CD4-positive, alpha-beta T cell (primary cell): ENCODE measurements around the gene FKBP5. TPM values are rescaled to one million over a fixed set of nuclear protein-coding genes. Genes with fewer than 3 reads are reported as not detected.
A peak's percentile ranks its signal among the peaks of the same experiment; 100 is the strongest.

Experiments
- ATAC-seq: fragments of 200-7000 bp; cut with Tn5 transposase; one replicate; pipeline ENCODE4 v1.10.0; 2022; ENCODE audit warnings: mild to moderate bottlenecking; ENCODE audit not compliant: poor library complexity
- CTCF ChIA-PET: fragments of 350-600 bp; sonication (Branson Sonifier 250); formaldehyde crosslinking; loops from one replicate; lab custom pipeline; 2021; ENCODE audit warnings: antibody characterized with exemption, inconsistent platforms; lab: Charles Lee
- POLR2A ChIA-PET: fragments of 350-600 bp; sonication (Branson Sonifier 250); formaldehyde crosslinking; loops from one replicate; lab custom pipeline; 2021; ENCODE audit warnings: antibody characterized with exemption, inconsistent platforms; lab: Charles Lee
- DNase-seq, 14 experiments: peaks; one replicate each; pipeline ENCODE4 v3.0.0-alpha.2; 2013 to 2020; ENCODE audit warnings: mixed read lengths in 2 of 14
- H3K27ac ChIP-seq, 2 donors: one replicate each; pipeline versions ENCODE4 v1.5.1 to v1.7.0; 2013; ENCODE audit warnings: low read length in 2 of 2, low read depth in 1 of 2, mild to moderate bottlenecking in 1 of 2
- H3K27me3 ChIP-seq, 2 experiments: 1 replicate in 1 of 2; 2 replicates in 1 of 2; pipeline versions ENCODE4 v1.6.1 to v1.7.0; 2013; ENCODE audit warnings: low read length in 2 of 2, control low read depth in 1 of 2, mild to moderate bottlenecking in 1 of 2, moderate library complexity in 1 of 2; ENCODE audit not compliant: insufficient read depth in 2 of 2, control insufficient read depth in 1 of 2
- H3K36me3 ChIP-seq: one replicate; pipeline ENCODE4 v1.6.1; 2013; ENCODE audit warnings: low read length, control low read depth; ENCODE audit not compliant: insufficient read depth
- H3K4me1 ChIP-seq: one replicate; pipeline ENCODE4 v1.6.1; 2013; ENCODE audit warnings: low read length, control low read depth; ENCODE audit not compliant: insufficient read depth
- H3K4me3 ChIP-seq: one replicate; pipeline ENCODE4 v1.5.1; 2013; ENCODE audit warnings: mild to moderate bottlenecking, low read length, moderate library complexity
- H3K9me3 ChIP-seq, 2 experiments: 1 replicate in 1 of 2; 2 replicates in 1 of 2; pipeline versions ENCODE4 v1.6.1 to v1.7.0; 2013; ENCODE audit warnings: low read length in 2 of 2, mild to moderate bottlenecking in 2 of 2, control low read depth in 1 of 2, moderate library complexity in 1 of 2; ENCODE audit not compliant: control insufficient read depth in 1 of 2, insufficient read depth in 1 of 2
- H3K27ac Mint-ChIP-seq: one replicate; pipeline ENCODE4 v1.8.0; 2020; ENCODE audit warnings: mixed read lengths
- H3K27me3 Mint-ChIP-seq: one replicate; pipeline ENCODE4 v1.8.0; 2021; ENCODE audit warnings: mixed read lengths
- H3K36me3 Mint-ChIP-seq: one replicate; pipeline ENCODE4 v1.8.0; 2021; ENCODE audit warnings: low read depth, mixed read lengths
- H3K4me1 Mint-ChIP-seq: one replicate; pipeline ENCODE4 v1.8.0; 2021; ENCODE audit warnings: low read depth, mixed read lengths
- H3K4me3 Mint-ChIP-seq: one replicate; pipeline ENCODE4 v1.8.0; 2020; ENCODE audit warnings: mild to moderate bottlenecking, mixed read lengths
- H3K9me3 Mint-ChIP-seq: one replicate; pipeline ENCODE4 v1.8.0; 2020; ENCODE audit warnings: mixed read lengths
- CTCF ChIP-seq: fragments of 200-600 bp; IDR thresholded peaks from one replicate; pipeline ENCODE4 v1.8.0; 2022; ENCODE audit warnings: antibody characterized with exemption, mild to moderate bottlenecking
- intact Hi-C, 2 experiments: fragments of 100-400 bp; cut with DNase I in 1 of 2; cut with micrococcal nuclease in 1 of 2; formaldehyde crosslinking; loops; one replicate each; pipeline versions ENCODE4 v1.15.1 to v1.9.0; 2023 to 2025; cut with DNase I, micrococcal nuclease
- total RNA-seq, 174 experiments: library from RNA in 2 of 174; stranded (reverse) in 2 of 174; gene quantifications; one replicate each; pipeline ENCODE4 v1.2.3 and lab custom pipeline; 2021 to 2026

Gene FKBP5
- total RNA-seq, 2 experiments from 2014 or later, result 72.6 to 75.9 TPM

GRCh38 chr6:35622283-35622682 is 66.4 kb downstream of the FKBP5 start:
- ATAC-seq, result peak; percentile 32
- Histone ChIP-seq H3K9me3 (no peaks in the 10 kb centered on the region), H3K4me3 (no peak overlapping the region), H3K36me3 (peaks cover 62% of the 10 kb centered on the region), H3K4me1 (peaks cover 31% of the 10 kb centered on the region), H3K27ac (no peak overlapping the region), H3K27me3 (no peaks in the 10 kb centered on the region)
- Mint-ChIP-seq H3K27ac (peak overlapping the region; percentile 72), H3K4me1 (peaks cover 70% of the 10 kb centered on the region), H3K4me3 (peak overlapping the region; percentile 25), H3K9me3 (no peaks in the 10 kb centered on the region), H3K27me3 (no peaks in the 10 kb centered on the region), H3K36me3 (peaks cover 81% of the 10 kb centered on the region)
- intact Hi-C loops, result loop anchor here in 1 of 2 experiments (5.0 kb wide), 1 partner anchor 100 kb away; no protein-coding TSS in a partner anchor
- peak in 1 of 14 experiments; percentile 38 for DNase-seq
- CTCF ChIA-PET, result interaction anchor here (1.9 to 4.8 kb wide), 4 partner anchors 33 to 114 kb away, joined by 16 to 65 read pairs (median 18); partner anchors contain the start of gene ARMC12
- POLR2A ChIA-PET, result interaction anchor here (0.8 to 6.6 kb wide), 9 partner anchors 11 to 114 kb away, joined by 3 to 162 read pairs (median 7); no protein-coding TSS in a partner anchor
- TF ChIP-seq CTCF, result no peak

- ATAC-seq, result no peak
- H3K9me3 Mint-ChIP-seq, result no peaks in the 10 kb centered on the region
- H3K27me3 Mint-ChIP-seq, result no peaks in the 10 kb centered on the region
- Histone ChIP-seq H3K27ac (peak overlapping the region in 1 of 2 donors; percentile 2), H3K36me3 (peaks cover 67% of the 10 kb centered on the region), H3K27me3 (no peaks in the 10 kb centered on the region), H3K4me1 (peaks cover 36% of the 10 kb centered on the region), H3K4me3 (no peak overlapping the region), H3K9me3 (no peaks in the 10 kb centered on the region)
- no peak overlapping the region for H3K4me3 Mint-ChIP-seq
- CTCF ChIA-PET, result interaction anchor here (1.1 to 2.9 kb wide), 2 partner anchors 69 to 116 kb away, joined by 3 to 17 read pairs; partner anchors contain the start of gene ARMC12
- POLR2A ChIA-PET, result interaction anchor here (0.6 to 6.6 kb wide), 5 partner anchors 12 to 292 kb away, joined by 3 to 162 read pairs (median 3); no protein-coding TSS in a partner anchor
- peaks cover 75% of the 10 kb centered on the region for H3K4me1 Mint-ChIP-seq
- intact Hi-C loops, result loop anchor here in 1 of 2 experiments (5.0 kb wide), 1 partner anchor 98 kb away; no protein-coding TSS in a partner anchor
- no peak for TF ChIP-seq CTCF
- DNase-seq, result no peak
- H3K36me3 Mint-ChIP-seq, result peaks cover 85% of the 10 kb centered on the region
- peak overlapping the region; percentile 72 for H3K27ac Mint-ChIP-seq
These were observed 68.0 kb downstream of the FKBP5 start for GRCh38 chr6:35620706-35621105.

GRCh38 chr6:35613762-35614161 is 75.0 kb downstream of the FKBP5 start:
- H3K36me3 Mint-ChIP-seq, result peaks cover 98% of the 10 kb centered on the region
- H3K27me3 ChIP-seq, result no peaks in the 10 kb centered on the region
- CTCF ChIA-PET, result interaction anchor here (1.3 kb wide), 1 partner anchor 12 kb away, joined by 3 read pairs; no protein-coding TSS in a partner anchor
- ATAC-seq, result no peak
- H3K9me3 Mint-ChIP-seq, result no peaks in the 10 kb centered on the region
- intact Hi-C loops, result no loop called here
- no peak overlapping the region for H3K4me3 ChIP-seq
- no peaks in the 10 kb centered on the region for H3K27me3 Mint-ChIP-seq
- H3K4me3 Mint-ChIP-seq, result no peak overlapping the region
- H3K27ac ChIP-seq, result peak overlapping the region in 1 of 2 donors; percentile 24
- POLR2A ChIA-PET, result no interaction called here
- no peaks in the 10 kb centered on the region for H3K9me3 ChIP-seq
- DNase-seq, result no peak
- H3K4me1 ChIP-seq, result peaks cover 33% of the 10 kb centered on the region
- H3K4me1 Mint-ChIP-seq, result peaks cover 91% of the 10 kb centered on the region
- peaks cover 75% of the 10 kb centered on the region for H3K36me3 ChIP-seq
- no peak for TF ChIP-seq CTCF
- peak overlapping the region; percentile 72 for H3K27ac Mint-ChIP-seq
